ENCODE measurements around the gene HPGD. TPM values are rescaled to one million over a fixed set of nuclear protein-coding genes. Genes with fewer than 3 reads are reported as not detected.

The HPGD gene
- total and polyA plus RNA-seq, 7 experiments from 2014 or later: 2.5 to 13.5 (median 6.3) TPM

DNA sequence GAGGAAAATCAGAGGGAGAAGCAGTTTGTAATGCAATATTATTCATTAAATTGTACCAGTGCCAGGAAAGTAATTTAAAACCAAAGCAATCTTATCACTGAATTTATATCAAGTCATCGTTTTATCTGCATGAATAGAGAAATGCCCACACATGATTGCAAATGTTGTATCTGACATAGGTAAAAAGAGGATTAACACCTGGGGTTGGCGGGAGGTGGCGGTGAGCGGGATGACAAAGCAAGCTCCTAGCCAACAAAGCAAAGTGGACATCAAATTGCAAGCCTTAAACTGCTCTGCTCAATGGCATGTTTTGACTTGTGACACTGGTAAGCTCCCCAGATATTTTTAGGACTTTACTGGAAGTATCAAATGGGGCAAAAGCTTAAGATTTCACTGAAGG is 16.4 kb downstream of the HPGD start:
- Histone ChIP-seq H3K36me3 (ENCODE audit: control insufficient read depth in 2 of 3, insufficient read depth in 3 of 3, low read length in 3 of 3) (no peaks in the 10 kb centered on the region), H3K27ac (ENCODE audit: low read depth, low read length) (no peak overlapping the region), H3K27me3 (ENCODE audit: control insufficient read depth in 2 of 2, insufficient read depth in 2 of 2, low read length in 2 of 2) (no peaks in the 10 kb centered on the region), H3K4me3 (ENCODE audit: low read length) (no peak overlapping the region), H3K4me1 (ENCODE audit: control insufficient read depth in 2 of 2, insufficient read depth in 2 of 2, low read length in 2 of 2) (no peaks in the 10 kb centered on the region), H3K9me3 (ENCODE audit: control insufficient read depth in 2 of 3, low read length in 3 of 3) (no peaks in the 10 kb centered on the region)
- Mint-ChIP-seq H3K4me1 (no peaks in the 10 kb centered on the region), H3K9me3 (peaks cover 0 to 7% (median 0%) of the 10 kb centered on the region in 11 donors), H3K4me3 (no peak overlapping the region), H3K36me3 (peaks cover 0 to 5% (median 0%) of the 10 kb centered on the region in 5 donors), H3K27ac (no peak overlapping the region), H3K27me3 (no peaks in the 10 kb centered on the region)
- CTCF ChIA-PET: no interaction called here
- POLR2A ChIA-PET: no interaction called here
- DNase-seq (no peak), ATAC-seq (no peak)
- intact Hi-C loops (cut with micrococcal nuclease): no loop called here

DNA sequence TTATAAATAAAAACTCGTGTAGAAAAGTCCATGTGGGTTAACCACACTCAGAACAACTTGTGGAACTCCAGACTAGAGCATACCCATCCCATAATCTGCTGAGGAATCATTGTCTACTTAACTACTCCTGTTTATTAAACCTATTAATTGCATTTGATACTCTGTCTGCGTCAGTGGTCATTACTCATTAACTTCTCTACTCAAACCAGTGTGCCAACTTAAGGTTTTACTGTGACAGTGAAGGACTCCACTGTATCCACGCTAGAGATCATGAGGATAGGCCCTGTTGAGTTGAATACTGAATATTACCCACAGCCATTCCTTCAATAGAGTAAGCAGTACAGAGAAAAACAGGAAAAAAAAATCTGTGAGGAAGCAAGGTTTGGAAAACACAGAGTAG is 17.3 kb downstream of the HPGD start:
- no peaks in the 10 kb centered on the region for H3K4me1 ChIP-seq (ENCODE audit: control insufficient read depth in 2 of 2, insufficient read depth in 2 of 2, low read length in 2 of 2)
- Mint-ChIP-seq H3K9me3 (peaks cover 0 to 7% (median 0%) of the 10 kb centered on the region in 11 donors), H3K36me3 (peaks cover 0 to 5% (median 0%) of the 10 kb centered on the region in 5 donors), H3K4me1 (no peaks in the 10 kb centered on the region), H3K4me3 (no peak overlapping the region), H3K27ac (no peak overlapping the region), H3K27me3 (no peaks in the 10 kb centered on the region)
- intact Hi-C loops (cut with micrococcal nuclease): no loop called here
- H3K9me3 ChIP-seq (ENCODE audit: control insufficient read depth in 2 of 3, low read length in 3 of 3): no peaks in the 10 kb centered on the region
- H3K27ac ChIP-seq (ENCODE audit: low read depth, low read length): no peak overlapping the region
- H3K36me3 ChIP-seq (ENCODE audit: control insufficient read depth in 2 of 3, insufficient read depth in 3 of 3, low read length in 3 of 3): no peaks in the 10 kb centered on the region
- no peak for DNase-seq
- ChIA-PET POLR2A (no interaction called here), CTCF (no interaction called here)
- no peak overlapping the region for H3K4me3 ChIP-seq (ENCODE audit: low read length)
- H3K27me3 ChIP-seq (ENCODE audit: control insufficient read depth in 2 of 2, insufficient read depth in 2 of 2, low read length in 2 of 2): no peaks in the 10 kb centered on the region
- ATAC-seq: no peak

DNA sequence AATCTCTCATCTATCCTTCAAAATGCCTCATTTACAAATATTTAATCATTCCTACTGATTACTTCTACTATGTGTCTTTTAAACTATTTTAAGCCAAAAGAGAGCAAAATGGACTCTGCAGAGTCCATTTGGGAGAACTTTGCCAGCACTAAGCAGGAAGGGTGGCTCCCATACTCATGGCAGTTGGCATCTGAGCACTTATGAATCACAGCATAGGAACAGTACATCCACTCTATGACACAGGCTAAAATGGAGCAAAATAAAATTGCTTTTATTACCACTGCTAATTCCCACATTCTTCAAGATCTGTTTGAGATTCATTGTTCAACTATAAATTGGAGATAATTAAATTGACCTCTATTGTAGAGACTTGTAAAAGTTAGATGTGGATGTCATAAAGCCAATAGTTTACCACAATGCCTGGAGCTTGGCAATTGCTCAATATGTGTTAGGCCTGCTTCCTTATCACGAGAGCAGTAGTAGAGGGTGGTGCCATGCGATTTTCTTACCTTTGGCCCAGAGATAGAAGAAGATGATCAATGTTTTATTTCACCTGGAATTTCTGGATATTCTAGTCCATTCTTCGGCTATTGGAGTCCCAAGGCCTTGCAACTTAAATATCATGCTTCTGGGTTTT is 19.1 kb downstream of the HPGD start:
- Histone ChIP-seq H3K27me3 (ENCODE audit: control insufficient read depth in 2 of 2, insufficient read depth in 2 of 2, low read length in 2 of 2) (no peaks in the 10 kb centered on the region), H3K27ac (ENCODE audit: low read depth, low read length) (no peak overlapping the region), H3K4me3 (ENCODE audit: low read length) (no peak overlapping the region), H3K36me3 (ENCODE audit: control insufficient read depth in 2 of 3, insufficient read depth in 3 of 3, low read length in 3 of 3) (no peaks in the 10 kb centered on the region), H3K9me3 (ENCODE audit: control insufficient read depth in 2 of 3, low read length in 3 of 3) (no peaks in the 10 kb centered on the region), H3K4me1 (ENCODE audit: control insufficient read depth in 2 of 2, insufficient read depth in 2 of 2, low read length in 2 of 2) (no peaks in the 10 kb centered on the region)
- no peak overlapping the region for H3K4me3 Mint-ChIP-seq
- intact Hi-C loops (cut with micrococcal nuclease): no loop called here
- ATAC-seq (no peak), DNase-seq (no peak)
- POLR2A ChIA-PET: no interaction called here
- H3K27me3 Mint-ChIP-seq: no peaks in the 10 kb centered on the region
- H3K27ac Mint-ChIP-seq: no peak overlapping the region
- peaks cover 0 to 5% (median 0%) of the 10 kb centered on the region in 5 donors for H3K36me3 Mint-ChIP-seq
- H3K4me1 Mint-ChIP-seq: peaks cover 0 to 14% (median under 1%) of the 10 kb centered on the region in 7 donors
- peaks cover 0 to 7% (median 0%) of the 10 kb centered on the region in 11 donors for H3K9me3 Mint-ChIP-seq
- CTCF ChIA-PET: no interaction called here

DNA sequence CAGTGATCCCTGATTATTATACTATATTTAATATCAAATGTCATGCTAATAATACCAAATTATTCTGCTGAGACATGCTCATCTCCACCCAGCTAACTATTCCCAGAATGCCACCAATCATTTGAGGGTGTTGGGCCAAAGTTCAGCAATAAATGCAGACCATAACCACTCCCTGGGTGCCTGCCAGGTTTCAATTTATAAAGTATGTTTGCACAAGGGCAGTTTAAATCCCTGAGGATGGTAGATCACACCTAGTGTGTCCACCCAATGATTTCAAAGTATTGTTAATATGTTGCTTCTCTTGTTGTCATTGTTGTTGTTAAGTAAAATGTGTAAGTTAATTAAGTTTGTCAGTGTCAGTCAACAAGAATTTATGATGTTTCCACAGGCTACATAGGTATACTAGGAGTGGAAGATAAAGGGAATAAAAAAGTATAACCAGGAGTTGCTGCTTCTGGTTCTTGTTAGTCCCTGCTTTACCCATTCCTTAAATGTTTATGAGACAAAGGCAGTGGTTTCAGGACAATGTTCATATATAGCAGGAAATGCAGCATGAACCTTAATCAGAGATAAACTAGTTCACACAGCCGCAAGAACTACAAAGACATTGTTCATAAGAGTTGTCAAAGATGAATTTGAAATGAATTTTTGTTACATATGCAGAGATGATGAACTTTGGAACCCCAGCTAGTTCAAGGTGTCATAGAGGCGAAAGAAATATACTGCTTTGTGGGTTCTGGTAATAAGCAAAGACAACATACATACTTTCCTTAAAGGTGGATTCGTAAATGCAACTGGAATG is 25.5 kb downstream of the HPGD start:
- H3K9me3 ChIP-seq (ENCODE audit: control insufficient read depth in 2 of 3, low read length in 3 of 3): no peaks in the 10 kb centered on the region
- H3K4me3 Mint-ChIP-seq: peak overlapping the region in 9 of 10 donors; percentile 24 to 82 (median 63)
- intact Hi-C loops (cut with micrococcal nuclease): loop anchor here in 1 of 2 donors (1.0 to 10.0 kb wide), 2 partner anchors 25 to 212 kb away; partner anchors contain the start of genes CEP44, FBXO8 and HPGD
- H3K4me1 Mint-ChIP-seq: peaks cover 0 to 27% (median 12%) of the 10 kb centered on the region in 7 donors
- no peak for ATAC-seq
- no peak overlapping the region for H3K4me3 ChIP-seq (ENCODE audit: low read length)
- DNase-seq: peak in 3 of 9 donors; percentile 9 to 15 (median 12)
- H3K36me3 ChIP-seq (ENCODE audit: control insufficient read depth in 2 of 3, insufficient read depth in 3 of 3, low read length in 3 of 3): no peaks in the 10 kb centered on the region
- H3K4me1 ChIP-seq (ENCODE audit: control insufficient read depth in 2 of 2, insufficient read depth in 2 of 2, low read length in 2 of 2): no peaks in the 10 kb centered on the region
- H3K27ac Mint-ChIP-seq: peak overlapping the region in 5 of 9 donors; percentile 4 to 94 (median 66)
- no peaks in the 10 kb centered on the region for H3K27me3 ChIP-seq (ENCODE audit: control insufficient read depth in 2 of 2, insufficient read depth in 2 of 2, low read length in 2 of 2)
- CTCF ChIA-PET: interaction anchor here (0.6 kb wide), 1 partner anchor 1283 kb away, joined by 6 read pairs; no protein-coding TSS in a partner anchor
- H3K36me3 Mint-ChIP-seq: peaks cover 0 to 3% (median 0%) of the 10 kb centered on the region in 5 donors
- H3K27me3 Mint-ChIP-seq: no peaks in the 10 kb centered on the region
- POLR2A ChIA-PET: no interaction called here
- no peak overlapping the region for H3K27ac ChIP-seq (ENCODE audit: low read depth, low read length)
- no peaks in the 10 kb centered on the region for H3K9me3 Mint-ChIP-seq

DNA sequence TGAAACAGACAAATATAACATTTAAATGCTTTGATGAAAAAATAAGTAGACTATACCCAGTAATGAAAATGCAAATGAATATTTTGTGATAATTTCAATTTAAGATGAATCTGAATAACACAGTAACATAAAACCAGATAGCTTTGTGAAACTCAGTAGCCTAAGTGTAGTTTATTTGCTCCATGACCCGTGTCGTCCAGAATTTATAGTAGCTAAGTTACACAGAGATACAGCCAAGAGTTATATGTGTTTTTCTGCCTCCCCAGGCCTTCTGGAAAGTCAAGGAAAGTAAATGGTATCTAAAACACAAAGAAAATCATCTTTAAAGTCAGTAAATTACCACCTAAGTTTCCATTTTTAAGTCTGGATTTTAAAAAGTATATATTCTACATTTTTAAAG is 26.7 kb downstream of the HPGD start:
- Mint-ChIP-seq H3K27ac (no peak overlapping the region), H3K36me3 (peaks cover 0 to 3% (median 0%) of the 10 kb centered on the region in 5 donors), H3K4me3 (no peak overlapping the region), H3K27me3 (no peaks in the 10 kb centered on the region), H3K4me1 (peaks cover 0 to 27% (median 12%) of the 10 kb centered on the region in 7 donors), H3K9me3 (no peaks in the 10 kb centered on the region)
- intact Hi-C loops (cut with micrococcal nuclease): loop anchor here (1.0 to 10.0 kb wide), 2 partner anchors 27 to 211 kb away; partner anchors contain the start of genes CEP44 (in 1 of the 2), FBXO8 (in 1 of the 2) and HPGD (in 1 of the 2)
- H3K27me3 ChIP-seq (ENCODE audit: control insufficient read depth in 2 of 2, insufficient read depth in 2 of 2, low read length in 2 of 2): no peaks in the 10 kb centered on the region
- ATAC-seq: no peak
- POLR2A ChIA-PET: no interaction called here
- no peak for DNase-seq
- H3K36me3 ChIP-seq (ENCODE audit: control insufficient read depth in 2 of 3, insufficient read depth in 3 of 3, low read length in 3 of 3): no peaks in the 10 kb centered on the region
- CTCF ChIA-PET: no interaction called here
- no peaks in the 10 kb centered on the region for H3K4me1 ChIP-seq (ENCODE audit: control insufficient read depth in 2 of 2, insufficient read depth in 2 of 2, low read length in 2 of 2)
- no peak overlapping the region for H3K4me3 ChIP-seq (ENCODE audit: low read length)
- no peak overlapping the region for H3K27ac ChIP-seq (ENCODE audit: low read depth, low read length)
- H3K9me3 ChIP-seq (ENCODE audit: control insufficient read depth in 2 of 3, low read length in 3 of 3): no peaks in the 10 kb centered on the region

DNA sequence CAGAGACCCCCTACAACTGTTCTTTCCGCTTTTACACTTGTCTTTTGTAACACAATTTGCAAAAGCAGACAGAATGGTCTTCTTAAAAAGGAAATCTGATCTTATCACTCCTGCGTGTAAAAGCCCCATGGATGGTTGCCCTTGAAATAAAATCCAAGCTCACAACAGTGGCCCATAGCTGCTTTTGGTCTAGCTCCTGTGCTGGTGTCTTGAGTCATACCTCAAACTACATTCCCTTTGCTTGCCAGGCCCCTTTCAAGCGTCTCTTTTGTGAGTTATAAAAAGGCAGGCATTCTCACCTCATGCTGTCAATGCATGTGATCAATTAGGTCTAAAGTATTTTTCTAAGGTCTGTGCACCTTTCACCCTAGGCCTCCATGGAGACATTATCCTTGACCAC is 27.6 kb downstream of the HPGD start:
- Mint-ChIP-seq H3K27ac (no peak overlapping the region), H3K9me3 (no peaks in the 10 kb centered on the region), H3K4me1 (peaks cover 0 to 26% (median 12%) of the 10 kb centered on the region in 7 donors), H3K27me3 (no peaks in the 10 kb centered on the region), H3K36me3 (peaks cover 0 to 3% (median 0%) of the 10 kb centered on the region in 5 donors), H3K4me3 (no peak overlapping the region)
- H3K27me3 ChIP-seq (ENCODE audit: control insufficient read depth in 2 of 2, insufficient read depth in 2 of 2, low read length in 2 of 2): no peaks in the 10 kb centered on the region
- POLR2A ChIA-PET: no interaction called here
- DNase-seq (no peak), ATAC-seq (no peak)
- no peaks in the 10 kb centered on the region for H3K4me1 ChIP-seq (ENCODE audit: control insufficient read depth in 2 of 2, insufficient read depth in 2 of 2, low read length in 2 of 2)
- H3K4me3 ChIP-seq (ENCODE audit: low read length): no peak overlapping the region
- intact Hi-C loops (cut with micrococcal nuclease): loop anchor here (1.0 to 10.0 kb wide), 2 partner anchors 28 to 210 kb away; partner anchors contain the start of genes CEP44 (in 1 of the 2), FBXO8 (in 1 of the 2) and HPGD (in 1 of the 2)
- no peaks in the 10 kb centered on the region for H3K9me3 ChIP-seq (ENCODE audit: control insufficient read depth in 2 of 3, low read length in 3 of 3)
- no peak overlapping the region for H3K27ac ChIP-seq (ENCODE audit: low read depth, low read length)
- CTCF ChIA-PET: no interaction called here
- H3K36me3 ChIP-seq (ENCODE audit: control insufficient read depth in 2 of 3, insufficient read depth in 3 of 3, low read length in 3 of 3): no peaks in the 10 kb centered on the region

All from naive thymus-derived CD4-positive, alpha-beta T cell (primary cell).